Measurements from ENCODE around the gene CEP89. TPM values are rescaled to one million over a fixed set of nuclear protein-coding genes. Genes with fewer than 3 reads are reported as not detected.
"Not testable (repeated sequence)": the region's sequence is repeated elsewhere in the genome, so short reads cannot be mapped to it uniquely, and the experiment has no call there.

Gene CEP89
- 15.3 and 15.9 TPM in 2 replicates for total RNA-seq (2014; rRNA removed; shearing (Covaris generic))

GRCh38 chr19:32971715-32972540 is at the start of gene CEP89, which contains the start of gene FAAP24:
CEP89 (minus strand) TSS chr19:32971958; CDS start chr19:32971874, 84 bp downstream.
FAAP24 (plus strand) TSS chr19:32972242; CDS start chr19:32973197, 955 bp downstream.
- DNase-seq (ENCODE audit: low read depth in 1 of 2, low spot score in 2 of 2): peak; percentile 99
- Histone ChIP-seq H3K36me3 (peaks cover 30% of the 10 kb centered on the region), H3K4me3 (peak within 1 kb of the TSS; percentile 49), H3K4me1 (replicated peaks) (peaks cover 3% of the 10 kb centered on the region; the same call in 1 of the 2 replicates), H3K27ac (peak within 1 kb of the TSS; percentile 40), H3K27me3 (replicated peaks) (no peaks in the 10 kb centered on the region), H3K9me3 (replicated peaks) (no peaks in the 10 kb centered on the region)

GRCh38 chr19:33010891-33011290 is 39.1 kb upstream of the CEP89 start:
- not testable (repeated sequence) for DNase-seq (ENCODE audit: low read depth in 1 of 2, low spot score in 2 of 2); H3K27ac ChIP-seq; H3K4me1 ChIP-seq (replicated peaks); H3K4me3 ChIP-seq; H3K9me3 ChIP-seq (replicated peaks); H3K27me3 ChIP-seq (replicated peaks)
- H3K36me3 ChIP-seq: peaks cover 11% of the 10 kb centered on the region; the same call in 1 of the 2 replicates

GRCh38 chr19:33008738-33009137 is 37.0 kb upstream of the CEP89 start:
- DNase-seq (ENCODE audit: low read depth in 1 of 2, low spot score in 2 of 2): no peak
- Histone ChIP-seq H3K36me3 (peaks cover 11% of the 10 kb centered on the region; the same call in 1 of the 2 replicates), H3K4me3 (no peak overlapping the region)

GRCh38 chr19:33005440-33005839 is 33.7 kb upstream of the CEP89 start:
- peaks cover 13% of the 10 kb centered on the region for H3K36me3 ChIP-seq
- H3K4me3 ChIP-seq: no peak overlapping the region
- no peak overlapping the region for H3K27ac ChIP-seq
- DNase-seq (ENCODE audit: low read depth in 1 of 2, low spot score in 2 of 2): no peak
- no peaks in the 10 kb centered on the region for H3K4me1 ChIP-seq (replicated peaks)
- H3K27me3 ChIP-seq (replicated peaks): no peaks in the 10 kb centered on the region
- H3K9me3 ChIP-seq (replicated peaks): no peaks in the 10 kb centered on the region

More at GRCh38 chr19:33008738-33009137, 37.0 kb upstream of the CEP89 start:
- Histone ChIP-seq H3K27me3 (replicated peaks) (no peaks in the 10 kb centered on the region), H3K27ac (no peak overlapping the region), H3K4me1 (replicated peaks) (no peaks in the 10 kb centered on the region), H3K9me3 (replicated peaks) (no peaks in the 10 kb centered on the region)

- not testable (repeated sequence) for H3K9me3 ChIP-seq (replicated peaks); H3K4me1 ChIP-seq (replicated peaks); H3K27ac ChIP-seq; H3K27me3 ChIP-seq (replicated peaks); H3K36me3 ChIP-seq; H3K4me3 ChIP-seq; DNase-seq (ENCODE audit: low read depth in 1 of 2, low spot score in 2 of 2)
Measured at GRCh38 chr19:33003424-33004024, 31.8 kb upstream of the CEP89 start.

- not testable (repeated sequence) for H3K27ac ChIP-seq; H3K4me3 ChIP-seq; H3K9me3 ChIP-seq (replicated peaks); H3K4me1 ChIP-seq (replicated peaks); H3K27me3 ChIP-seq (replicated peaks); H3K36me3 ChIP-seq; DNase-seq (ENCODE audit: low read depth in 1 of 2, low spot score in 2 of 2)
Measured at GRCh38 chr19:33002126-33002865, 30.5 kb upstream of the CEP89 start.

GRCh38 chr19:33000910-33001309 is 29.2 kb upstream of the CEP89 start:
- H3K27ac ChIP-seq: no peak overlapping the region

GRCh38 chr19:33000510-33000909 is 28.8 kb upstream of the CEP89 start:
- no peak for DNase-seq (ENCODE audit: low read depth in 1 of 2, low spot score in 2 of 2)
- no peaks in the 10 kb centered on the region for H3K4me1 ChIP-seq (replicated peaks)
- H3K27ac ChIP-seq: no peak overlapping the region
- peaks cover 6% of the 10 kb centered on the region; the same call in 1 of the 2 replicates for H3K36me3 ChIP-seq
- H3K9me3 ChIP-seq (replicated peaks): no peaks in the 10 kb centered on the region
- H3K27me3 ChIP-seq (replicated peaks): no peaks in the 10 kb centered on the region
- H3K4me3 ChIP-seq: no peak overlapping the region

More at GRCh38 chr19:33000910-33001309, 29.2 kb upstream of the CEP89 start:
- Histone ChIP-seq H3K36me3 (peaks cover 6% of the 10 kb centered on the region), H3K27me3 (replicated peaks) (no peaks in the 10 kb centered on the region), H3K4me3 (no peak overlapping the region), H3K4me1 (replicated peaks) (no peaks in the 10 kb centered on the region), H3K9me3 (replicated peaks) (no peaks in the 10 kb centered on the region)
- DNase-seq (ENCODE audit: low read depth in 1 of 2, low spot score in 2 of 2): no peak

- no peak for DNase-seq (ENCODE audit: low read depth in 1 of 2, low spot score in 2 of 2)
- H3K27me3 ChIP-seq (replicated peaks): no peaks in the 10 kb centered on the region
- no peaks in the 10 kb centered on the region for H3K9me3 ChIP-seq (replicated peaks)
- no peaks in the 10 kb centered on the region for H3K4me1 ChIP-seq (replicated peaks)
- H3K36me3 ChIP-seq: peaks cover 10% of the 10 kb centered on the region; the same call in 1 of the 2 replicates
- no peak overlapping the region for H3K4me3 ChIP-seq
- H3K27ac ChIP-seq: no peak overlapping the region
Measured at GRCh38 chr19:32998722-32999121, 27.0 kb upstream of the CEP89 start.

- no peaks in the 10 kb centered on the region for H3K27me3 ChIP-seq (replicated peaks)
- H3K27ac ChIP-seq: no peak overlapping the region
- H3K36me3 ChIP-seq: peaks cover 10% of the 10 kb centered on the region; the same call in 1 of the 2 replicates
- no peak for DNase-seq (ENCODE audit: low read depth in 1 of 2, low spot score in 2 of 2)
- H3K4me1 ChIP-seq (replicated peaks): no peaks in the 10 kb centered on the region
- H3K9me3 ChIP-seq (replicated peaks): no peaks in the 10 kb centered on the region
- no peak overlapping the region for H3K4me3 ChIP-seq
Measured at GRCh38 chr19:32997716-32998355, 26.1 kb upstream of the CEP89 start.

- not testable (repeated sequence) for H3K36me3 ChIP-seq; H3K4me1 ChIP-seq (replicated peaks); H3K27ac ChIP-seq; H3K9me3 ChIP-seq (replicated peaks); H3K4me3 ChIP-seq; H3K27me3 ChIP-seq (replicated peaks)
- peak; percentile 26 to 64 for DNase-seq (ENCODE audit: low read depth in 1 of 2, low spot score in 2 of 2)
Measured at GRCh38 chr19:32997061-32997464, 25.3 kb upstream of the CEP89 start.

GRCh38 chr19:32995966-32996365 is 24.2 kb upstream of the CEP89 start:
- not testable (repeated sequence) for H3K9me3 ChIP-seq (replicated peaks); H3K27ac ChIP-seq; H3K4me1 ChIP-seq (replicated peaks); H3K27me3 ChIP-seq (replicated peaks); DNase-seq (ENCODE audit: low read depth in 1 of 2, low spot score in 2 of 2); H3K4me3 ChIP-seq
- H3K36me3 ChIP-seq: peaks cover 16% of the 10 kb centered on the region

- Histone ChIP-seq H3K4me1 (replicated peaks) (no peaks in the 10 kb centered on the region), H3K4me3 (no peak overlapping the region), H3K9me3 (replicated peaks) (no peaks in the 10 kb centered on the region), H3K27me3 (replicated peaks) (no peaks in the 10 kb centered on the region), H3K27ac (no peak overlapping the region), H3K36me3 (peaks cover 11% of the 10 kb centered on the region)
- no peak for DNase-seq (ENCODE audit: low read depth in 1 of 2, low spot score in 2 of 2)
Measured at GRCh38 chr19:32988724-32989123, 17.0 kb upstream of the CEP89 start.
